Muscle of arm (tissue), 12 donors: ENCODE data around the gene HSD17B1. TPM values are rescaled to one million over a fixed set of nuclear protein-coding genes. Genes with fewer than 3 reads are reported as not detected.
"Not testable (repeated sequence)": the region's sequence is repeated elsewhere in the genome, so short reads cannot be mapped to it uniquely, and the experiment has no call there.

Source experiments
- DNase-seq: peaks from one replicate; pipeline ENCODE4 v3.0.0-alpha.2; 2013
- polyA plus RNA-seq, 12 donors: library from polyadenylated mRNA; unstranded; fragments of 120-200 nt; gene quantifications; one replicate each; pipeline ENCODE4 v1.2.1, GENCODE V29; 2013; ENCODE audit not compliant: insufficient read length in 12 of 12

Gene HSD17B1
- polyA plus RNA-seq, 12 donors, result 1.6 to 5.2 (median 2.3) TPM; not detected in 1

- DNase-seq, result no peak
Measured at GRCh38 chr17:42547001-42547461, 5.7 kb upstream of the HSD17B1 start.

- DNase-seq, result no peak
Measured at GRCh38 chr17:42547698-42548069, 5.0 kb upstream of the HSD17B1 start.

GRCh38 chr17:42548070-42548837 lies 4.5 kb upstream of the HSD17B1 start:
- DNase-seq, result no peak

GRCh38 chr17:42548993-42549755 lies 3.5 kb upstream of the HSD17B1 start:
- DNase-seq, result no peak

GRCh38 chr17:42553161-42553818 lies 567 bp downstream of the HSD17B1 start:
- DNase-seq, result no peak

GRCh38 chr17:42553866-42554249 lies 1.1 kb downstream of the HSD17B1 start:
- no peak for DNase-seq

GRCh38 chr17:42554250-42555121 lies 1.8 kb downstream of the HSD17B1 start:
- DNase-seq, result peak; percentile 89

GRCh38 chr17:42555122-42555622 lies 2.4 kb downstream of the HSD17B1 start:
- no peak for DNase-seq

- DNase-seq, result not testable (repeated sequence)
Measured at GRCh38 chr17:42555961-42556617, 3.4 kb downstream of the HSD17B1 start.

GRCh38 chr17:42559075-42559474 lies 6.4 kb downstream of the HSD17B1 start:
- DNase-seq, result no peak

- DNase-seq, result no peak
Measured at GRCh38 chr17:42560246-42560645, 7.5 kb downstream of the HSD17B1 start.

- peak; percentile 99 for DNase-seq
Measured at GRCh38 chr17:42561897-42562387, 9.2 kb downstream of the HSD17B1 start, which contains the start of gene COASY. TSS of gene COASY (plus strand) at chr17:42562148. CDS start at chr17:42562623, 475 bp downstream.

- DNase-seq, result no peak
Measured at GRCh38 chr17:42562388-42563142, 9.8 kb downstream of the HSD17B1 start.

- no peak for DNase-seq
Measured at GRCh38 chr17:42563143-42563509, 10.4 kb downstream of the HSD17B1 start.

GRCh38 chr17:42563543-42563942 lies 10.8 kb downstream of the HSD17B1 start:
- no peak for DNase-seq

GRCh38 chr17:42563950-42564349 lies 11.2 kb downstream of the HSD17B1 start:
- no peak for DNase-seq

- DNase-seq, result no peak
Measured at GRCh38 chr17:42564815-42565522, 12.2 kb downstream of the HSD17B1 start.

- DNase-seq, result no peak
Measured at GRCh38 chr17:42565523-42566214, 12.9 kb downstream of the HSD17B1 start.
